Measurements from ENCODE around the gene NQO1. TPM values are rescaled to one million over a fixed set of nuclear protein-coding genes. Genes with fewer than 3 reads are reported as not detected.

Gene NQO1
- total RNA-seq, 4 donors from 2014 or later = 124 to 409 (median 154) TPM

DNA sequence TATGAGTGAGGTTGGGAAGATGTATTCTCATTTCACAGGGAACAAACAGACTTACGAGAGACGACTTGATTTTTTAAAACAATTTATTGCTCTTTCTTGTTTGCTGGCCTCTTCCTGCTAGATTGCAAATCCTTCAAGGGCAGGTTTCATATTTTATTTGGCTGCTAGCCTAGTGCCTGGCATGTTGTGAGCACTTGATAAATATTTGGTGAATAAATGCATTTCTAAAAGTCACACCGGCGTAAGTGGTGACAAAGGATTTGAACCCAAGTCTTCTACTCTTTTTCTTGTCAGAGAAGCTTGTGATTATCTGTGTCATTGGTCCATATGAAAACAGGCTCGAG lies 37.2 kb upstream of the NQO1 start:
- TF ChIP-seq, protein P1, sequence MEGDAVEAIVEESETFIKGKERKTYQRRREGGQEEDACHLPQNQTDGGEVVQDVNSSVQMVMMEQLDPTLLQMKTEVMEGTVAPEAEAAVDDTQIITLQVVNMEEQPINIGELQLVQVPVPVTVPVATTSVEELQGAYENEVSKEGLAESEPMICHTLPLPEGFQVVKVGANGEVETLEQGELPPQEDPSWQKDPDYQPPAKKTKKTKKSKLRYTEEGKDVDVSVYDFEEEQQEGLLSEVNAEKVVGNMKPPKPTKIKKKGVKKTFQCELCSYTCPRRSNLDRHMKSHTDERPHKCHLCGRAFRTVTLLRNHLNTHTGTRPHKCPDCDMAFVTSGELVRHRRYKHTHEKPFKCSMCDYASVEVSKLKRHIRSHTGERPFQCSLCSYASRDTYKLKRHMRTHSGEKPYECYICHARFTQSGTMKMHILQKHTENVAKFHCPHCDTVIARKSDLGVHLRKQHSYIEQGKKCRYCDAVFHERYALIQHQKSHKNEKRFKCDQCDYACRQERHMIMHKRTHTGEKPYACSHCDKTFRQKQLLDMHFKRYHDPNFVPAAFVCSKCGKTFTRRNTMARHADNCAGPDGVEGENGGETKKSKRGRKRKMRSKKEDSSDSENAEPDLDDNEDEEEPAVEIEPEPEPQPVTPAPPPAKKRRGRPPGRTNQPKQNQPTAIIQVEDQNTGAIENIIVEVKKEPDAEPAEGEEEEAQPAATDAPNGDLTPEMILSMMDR (IDR thresholded peaks at IDR 0.05; ENCODE audit: low read depth) = no peak

DNA sequence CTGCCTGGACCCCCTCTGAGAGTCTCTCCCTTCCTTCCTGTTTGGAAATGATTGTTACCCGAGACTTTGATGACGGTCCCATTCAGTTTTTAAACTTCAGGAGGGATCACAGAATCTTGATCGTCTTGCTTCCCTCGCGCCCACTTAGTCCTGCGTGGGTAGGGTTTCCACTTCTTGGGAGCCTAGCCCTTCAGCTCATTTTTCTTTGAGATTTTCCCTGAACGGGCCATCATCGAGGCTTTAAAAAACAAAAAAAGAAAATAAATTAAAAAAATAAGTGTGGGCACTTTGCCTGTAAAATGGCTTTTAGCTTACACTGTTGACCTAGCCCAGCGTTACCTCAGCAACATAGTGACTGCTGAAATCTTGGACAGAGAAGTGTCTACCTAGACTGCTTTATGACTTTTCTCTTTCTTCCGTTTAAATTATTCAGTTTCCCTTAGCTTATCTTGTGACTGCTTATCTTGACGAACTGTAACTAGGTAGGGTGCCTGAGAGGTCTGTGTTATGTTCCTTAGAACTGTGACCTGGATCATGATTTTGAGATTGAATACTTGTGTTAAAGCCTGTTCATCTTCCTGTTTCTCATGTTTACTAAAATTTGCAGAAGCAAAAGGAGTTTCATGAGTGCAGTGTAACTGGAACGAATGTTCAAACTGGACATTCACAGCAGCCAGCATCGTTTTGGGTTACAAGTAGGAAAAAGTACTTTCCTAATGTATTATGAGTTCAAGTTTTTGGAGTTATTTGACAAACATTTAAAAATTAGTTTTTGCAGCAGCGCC lies 36.6 kb upstream of the NQO1 start:
- TF ChIP-seq, protein P1 (IDR thresholded peaks at IDR 0.05; ENCODE audit: low read depth) = no peak

DNA sequence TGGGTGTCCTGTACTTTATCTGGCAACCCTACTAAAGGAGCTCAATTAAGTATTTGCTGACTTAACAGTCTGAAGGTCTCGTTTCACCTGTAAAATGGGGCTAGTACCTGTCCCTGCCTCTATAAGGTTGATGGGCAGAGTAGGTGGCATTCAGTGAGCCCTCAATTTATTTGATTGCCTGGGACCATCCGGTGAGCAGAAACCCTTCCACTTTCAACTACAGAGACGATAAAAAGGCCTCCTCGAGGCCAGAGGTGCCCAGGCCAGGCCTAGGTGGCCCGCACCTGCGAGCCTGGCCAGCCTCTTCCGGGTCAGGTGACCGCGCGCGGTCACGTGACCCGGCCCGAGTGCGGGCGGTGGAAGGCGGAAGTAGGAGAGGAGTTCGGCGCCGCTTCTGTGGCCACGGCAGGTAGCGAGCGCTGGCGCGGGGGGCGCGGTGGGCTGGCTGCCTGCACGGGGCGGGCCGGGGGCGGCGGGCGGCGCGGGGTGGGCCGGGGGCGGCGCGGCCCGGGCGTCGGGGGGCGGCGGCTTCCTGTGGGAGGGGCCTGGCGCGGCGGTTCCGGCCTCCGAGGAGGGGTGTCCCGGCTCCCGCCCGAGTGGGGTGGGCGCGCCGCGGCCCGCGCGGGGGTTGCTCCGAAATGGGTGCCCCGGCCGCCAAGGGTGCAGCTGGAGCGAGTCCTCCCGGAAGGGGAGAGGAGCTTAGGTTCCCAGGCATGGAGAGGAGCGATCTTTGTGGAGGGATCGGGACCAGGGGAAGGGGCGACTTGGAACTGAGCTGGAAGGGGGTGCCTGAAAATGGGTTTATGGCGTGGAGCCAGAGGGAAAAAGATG lies 35.8 kb upstream of the NQO1 start, which contains the start of gene WWP2:
TSS of gene WWP2 (plus strand) at position 350 of the 831 bp plus-strand sequence. CDS start 24,679 bp downstream, outside the sequence.
- TF ChIP-seq, protein P1 (IDR thresholded peaks at IDR 0.05; ENCODE audit: low read depth) = no peak

DNA sequence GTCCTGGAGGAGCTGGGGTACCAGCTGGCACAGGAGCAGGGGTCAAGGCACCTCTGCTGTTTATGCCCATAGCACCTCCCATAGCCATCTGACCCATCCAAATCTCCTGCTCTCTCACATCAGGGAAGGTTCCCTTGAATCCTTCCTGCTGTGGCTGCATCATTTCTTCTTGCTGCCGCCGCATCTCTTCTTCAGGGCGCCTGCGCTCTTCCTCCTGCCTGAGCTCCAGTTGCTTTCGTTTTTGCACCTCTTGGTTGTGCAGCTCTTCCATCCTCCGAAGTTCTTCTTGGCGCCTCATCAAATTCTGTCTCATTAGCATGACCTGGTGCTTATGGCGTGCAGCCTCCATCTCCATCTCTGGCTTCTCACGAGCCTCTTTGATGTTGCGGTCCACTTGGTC lies 30.3 kb upstream of the NQO1 start:
- TF ChIP-seq, protein P1 (IDR thresholded peaks at IDR 0.05; ENCODE audit: low read depth) = no peak

GRCh38 chr16:69754469-69755310 lies 28.3 kb upstream of the NQO1 start, which contains the start of gene NOB1:
Gene NOB1 (minus strand): TSS chr16:69754926. CDS start chr16:69754910, 16 bp downstream.
- TF ChIP-seq, protein P1 (IDR thresholded peaks at IDR 0.05; ENCODE audit: low read depth) = no peak

DNA sequence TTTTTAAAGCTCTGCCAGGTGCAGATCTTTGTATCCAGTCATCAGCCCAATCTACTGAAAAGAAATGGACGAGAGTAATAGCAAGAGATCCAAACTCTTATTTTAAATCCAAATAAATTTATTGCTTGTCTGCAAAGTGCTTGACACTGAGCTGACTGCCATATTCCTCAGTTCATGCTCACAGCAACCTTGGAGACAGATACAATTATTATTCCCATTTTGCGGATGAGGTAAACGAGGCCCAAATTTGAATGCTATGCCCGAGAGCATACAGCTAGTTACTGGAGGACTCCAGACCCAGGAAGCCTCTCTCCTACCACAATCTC lies 27.7 kb upstream of the NQO1 start:
- TF ChIP-seq, protein P1 (IDR thresholded peaks at IDR 0.05; ENCODE audit: low read depth) = no peak
